IPS-NIHi11 (cell line): ENCODE data around the gene NDUFB2.
"Not testable (repeated sequence)": the region's sequence is repeated elsewhere in the genome, so short reads cannot be mapped to it uniquely, and the experiment has no call there.

Experiments
- DNase-seq: peaks from one replicate; pipeline ENCODE4 v3.0.0; 2012; ENCODE audit warnings: mixed read lengths, low spot score

NDUFB2 gene

GRCh38 chr7:140672382-140673062 lies 24.0 kb upstream of the NDUFB2 start, which contains the start of gene ADCK2:
TSS of gene ADCK2 (plus strand) at chr7:140672945. CDS start at chr7:140673331, 386 bp downstream.
- peak; percentile 98 for DNase-seq

GRCh38 chr7:140673063-140673773 lies 23.3 kb upstream of the NDUFB2 start:
- peak; percentile 81 for DNase-seq

GRCh38 chr7:140673774-140674155 lies 22.7 kb upstream of the NDUFB2 start:
- no peak for DNase-seq

GRCh38 chr7:140674356-140674800 lies 22.1 kb upstream of the NDUFB2 start:
- no peak for DNase-seq

GRCh38 chr7:140674899-140675701 lies 21.4 kb upstream of the NDUFB2 start:
- DNase-seq: peak; percentile 53

GRCh38 chr7:140675726-140676125 lies 20.8 kb upstream of the NDUFB2 start:
- DNase-seq: no peak

GRCh38 chr7:140676306-140676705 lies 20.2 kb upstream of the NDUFB2 start:
- DNase-seq: no peak

DNA sequence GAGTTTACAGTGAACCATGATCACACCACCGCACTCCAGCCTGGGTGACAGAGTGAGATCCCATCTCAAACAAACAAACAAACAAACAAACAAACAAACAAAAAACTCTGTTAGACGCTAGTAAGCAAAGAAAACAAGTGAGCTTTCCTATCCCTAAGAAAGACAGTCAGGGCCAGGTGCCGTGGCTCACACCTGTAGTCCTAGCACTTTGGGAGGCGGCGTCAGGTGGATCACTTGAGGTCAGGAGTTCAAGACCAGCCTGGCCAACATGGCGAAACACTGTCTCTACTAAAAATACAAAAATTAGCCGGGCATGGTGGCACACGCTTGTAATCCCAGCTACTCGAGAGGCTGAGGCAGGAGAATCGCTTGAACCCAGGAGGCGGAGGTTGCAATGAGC lies 19.6 kb upstream of the NDUFB2 start:
- not testable (repeated sequence) for DNase-seq

DNA sequence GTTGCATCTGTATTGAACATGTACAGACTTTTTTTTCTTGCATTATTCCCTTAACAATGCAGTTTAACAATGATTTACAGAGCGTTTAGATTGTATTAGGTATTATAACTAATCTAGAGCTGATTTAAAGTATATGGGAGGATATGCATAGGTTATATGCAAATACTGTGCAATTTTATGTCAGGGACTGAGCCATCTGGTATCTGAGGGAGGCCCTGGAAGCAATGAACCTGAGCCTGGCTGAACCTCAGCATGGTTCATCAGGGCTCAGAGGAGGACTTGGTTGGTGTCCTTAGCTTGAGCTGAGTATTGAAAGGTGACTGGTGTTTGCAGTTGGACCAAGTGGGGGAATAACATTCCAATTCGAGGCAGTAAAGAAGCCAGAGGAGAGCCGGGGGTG lies 19.0 kb upstream of the NDUFB2 start:
- DNase-seq: no peak

DNA sequence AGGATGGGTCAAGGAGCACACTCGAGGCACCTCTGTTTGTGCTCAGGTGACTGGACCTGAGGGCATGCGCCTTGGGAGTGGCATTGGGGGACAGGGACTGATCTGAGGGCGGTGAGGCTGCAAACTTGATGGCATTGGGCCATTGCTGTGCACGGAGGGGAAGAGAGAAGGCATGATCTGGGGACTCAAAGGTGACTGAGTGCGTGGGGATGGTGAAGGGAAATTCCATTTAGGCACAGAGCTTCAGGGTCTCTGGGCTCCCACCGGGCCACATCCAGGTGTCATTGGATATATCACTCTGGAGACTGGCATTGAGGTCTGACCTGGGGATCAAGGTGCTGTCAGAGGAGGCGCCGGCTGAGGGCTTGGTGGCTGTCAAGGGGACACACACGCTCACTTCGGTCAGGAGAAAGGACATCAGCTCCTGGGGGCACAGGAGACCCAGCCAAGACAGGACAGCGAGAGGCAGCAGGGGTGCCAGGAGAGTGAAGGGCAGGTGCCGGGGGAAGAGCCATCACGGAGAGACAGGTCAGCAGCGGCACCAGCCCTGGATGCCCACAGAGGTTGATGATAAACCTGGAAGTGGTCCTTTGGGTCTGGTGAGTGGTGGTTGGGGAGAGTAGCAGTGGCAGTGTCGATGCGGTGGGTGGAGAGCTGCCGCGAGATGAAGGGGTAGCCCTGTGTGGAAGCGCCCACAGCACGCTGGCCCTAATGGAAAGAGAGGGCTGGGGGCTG lies 18.3 kb upstream of the NDUFB2 start:
- DNase-seq: no peak

- no peak for DNase-seq
These were observed 17.7 kb upstream of the NDUFB2 start for GRCh38 chr7:140678816-140679130.

DNA sequence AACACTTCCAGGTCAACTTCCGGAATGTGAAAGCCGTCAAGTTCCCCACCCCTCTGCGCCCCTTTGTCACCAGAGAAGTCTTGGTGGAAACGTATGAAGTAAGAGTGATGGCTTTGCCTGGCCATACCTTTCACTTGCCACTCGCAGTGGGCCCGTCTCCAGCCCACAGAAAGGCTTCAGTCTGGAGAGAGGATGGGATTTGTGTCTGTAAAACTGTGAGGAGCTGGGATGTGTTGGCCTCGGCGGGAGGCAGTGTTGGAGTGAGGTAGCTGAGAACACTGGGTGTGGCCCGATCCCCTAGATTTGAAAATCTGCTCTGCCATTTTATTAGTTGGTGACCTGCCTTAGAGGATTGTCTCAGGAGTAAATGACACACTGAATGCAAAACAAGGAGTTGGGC lies 17.3 kb upstream of the NDUFB2 start:
- no peak for DNase-seq

DNA sequence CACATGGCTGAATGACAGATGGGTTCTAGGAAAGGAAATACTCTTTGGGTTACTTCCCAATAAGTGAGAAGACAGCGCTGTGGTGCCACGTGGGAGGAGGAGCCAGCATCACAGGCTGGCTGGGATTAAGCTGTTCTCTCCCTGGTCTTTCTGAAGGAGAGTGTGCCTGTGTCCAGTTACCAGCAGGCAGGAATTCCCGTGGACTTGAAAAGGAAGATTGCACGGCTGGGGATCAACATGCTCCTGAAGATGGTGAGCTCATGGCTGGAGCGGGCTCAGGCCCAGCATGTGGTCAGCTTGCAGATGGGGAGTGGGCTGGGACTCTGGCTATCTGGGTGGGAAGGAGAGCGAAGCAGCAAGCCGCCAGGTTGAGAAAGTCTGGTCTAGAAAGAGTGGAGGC lies 15.6 kb upstream of the NDUFB2 start:
- DNase-seq: no peak

DNA sequence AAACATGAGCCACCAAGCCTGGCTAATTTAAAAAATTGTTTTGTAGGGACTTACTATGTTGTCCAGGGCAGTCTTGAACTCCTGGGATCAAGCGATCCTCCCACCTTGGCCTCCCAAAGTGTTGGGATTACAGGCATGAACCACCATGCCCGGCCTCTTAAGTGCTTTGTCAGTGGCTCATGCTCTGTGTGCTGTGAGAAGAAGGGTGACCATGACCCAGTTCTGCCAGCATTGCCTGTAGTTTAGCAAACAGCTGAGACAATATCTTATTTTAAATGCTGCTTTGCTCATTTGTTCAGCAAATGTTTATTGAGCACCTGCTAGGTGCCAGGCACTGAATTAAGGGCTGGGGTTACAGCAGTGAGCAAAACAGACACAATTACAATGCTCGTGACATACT lies 14.7 kb upstream of the NDUFB2 start:
- no peak for DNase-seq

DNA sequence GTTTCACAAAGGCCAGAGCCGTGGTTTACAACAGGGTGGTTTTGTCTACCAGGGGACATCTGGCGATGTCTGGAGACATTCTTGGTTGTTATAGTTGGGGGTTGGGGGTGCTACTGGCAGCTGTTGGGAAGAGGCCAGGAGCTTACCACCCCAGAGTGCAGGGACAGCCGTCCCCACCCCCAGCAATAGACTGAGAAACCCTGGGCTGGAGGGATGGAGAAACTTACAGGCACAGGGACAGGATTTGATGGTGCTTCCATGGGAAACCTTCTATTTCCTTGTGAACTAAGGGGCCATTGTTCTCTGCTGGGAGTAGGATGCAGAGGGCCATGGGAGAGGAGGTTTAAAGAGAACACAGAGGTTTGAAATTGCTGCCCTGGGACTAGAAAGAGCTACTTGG lies 12.9 kb upstream of the NDUFB2 start:
- no peak for DNase-seq

DNA sequence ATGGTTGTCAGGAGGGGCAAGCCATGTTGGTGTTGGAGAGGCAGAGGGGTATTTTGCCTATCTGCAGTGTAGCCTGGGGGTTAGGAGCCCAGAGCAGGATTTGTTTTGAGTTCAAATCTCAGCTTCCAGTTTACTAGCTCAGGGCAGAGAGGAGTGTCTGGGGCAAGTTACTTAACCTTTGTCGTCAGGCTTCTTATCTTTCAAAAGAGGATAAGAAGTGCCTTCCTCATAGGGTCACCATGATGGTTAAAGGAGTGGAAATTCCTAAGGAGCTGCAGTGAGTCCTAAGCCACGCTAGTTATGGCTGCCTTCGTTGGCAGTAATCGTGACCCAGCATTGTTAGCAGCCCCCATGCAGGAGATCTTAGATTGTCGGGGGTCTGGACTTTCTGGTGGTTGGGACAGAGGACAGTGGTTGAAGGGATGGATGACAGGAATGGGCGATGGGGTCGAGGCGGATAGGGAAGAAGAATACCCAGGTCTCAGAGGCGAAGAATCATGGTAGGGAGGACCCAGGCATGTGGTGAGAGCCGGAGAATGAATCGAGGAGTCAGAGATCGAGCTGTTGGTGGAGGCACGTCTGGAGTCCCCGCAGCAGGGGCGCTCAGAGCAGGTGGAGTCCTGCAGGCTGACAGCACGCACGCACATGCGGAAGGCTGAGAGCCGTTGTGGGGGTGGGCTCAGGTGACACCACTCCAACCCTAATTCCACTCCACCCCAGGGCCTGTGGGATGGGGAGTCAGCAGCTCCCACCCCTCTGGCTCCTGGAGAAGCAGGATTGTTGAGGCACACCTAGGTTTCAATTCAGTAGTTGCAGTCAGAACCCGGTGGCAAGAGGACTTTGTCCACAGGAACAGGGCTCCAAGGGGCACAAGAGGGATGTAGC lies 12.2 kb upstream of the NDUFB2 start:
- DNase-seq: no peak

GRCh38 chr7:140685407-140686087 lies 11.0 kb upstream of the NDUFB2 start:
- no peak for DNase-seq

DNA sequence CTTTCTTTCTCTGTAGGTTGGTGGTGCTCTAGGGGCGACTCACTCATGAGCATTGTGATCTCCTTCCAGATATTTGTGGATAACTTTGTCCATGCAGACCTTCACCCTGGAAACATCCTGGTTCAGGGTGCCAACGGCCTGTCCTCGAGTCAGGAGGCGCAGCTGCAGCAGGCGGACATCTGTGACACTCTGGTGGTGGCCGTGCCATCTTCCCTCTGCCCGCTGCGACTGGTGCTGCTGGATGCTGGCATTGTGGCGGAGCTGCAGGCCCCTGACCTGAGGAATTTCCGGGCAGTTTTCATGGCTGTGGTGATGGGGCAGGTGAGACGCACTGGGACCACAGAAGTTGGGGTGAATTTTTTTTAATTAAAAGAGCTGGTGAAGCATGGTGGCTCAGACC lies 9.6 kb upstream of the NDUFB2 start:
- no peak for DNase-seq

GRCh38 chr7:140688341-140688740 lies 8.2 kb upstream of the NDUFB2 start:
- DNase-seq: no peak
